Stimulated activated CD8-positive, alpha-beta memory T cell treated with anti-CD3 and anti-CD28 coated beads, Interleukin-7, amount 100 ng/mL, for 4 hours (primary cell): ENCODE data around the gene ANKRD39.
A peak's percentile ranks its signal among the peaks of the same experiment; 100 is the strongest.
"Not testable (repeated sequence)": the region's sequence is repeated elsewhere in the genome, so short reads cannot be mapped to it uniquely, and the experiment has no call there.

ENCODE experiments used
- DNase-seq, 2 donors: peaks; one replicate each; pipeline ENCODE4 v3.0.0-alpha.2; 2020; ENCODE audit warnings: low read depth in 2 of 2

Gene ANKRD39

DNA sequence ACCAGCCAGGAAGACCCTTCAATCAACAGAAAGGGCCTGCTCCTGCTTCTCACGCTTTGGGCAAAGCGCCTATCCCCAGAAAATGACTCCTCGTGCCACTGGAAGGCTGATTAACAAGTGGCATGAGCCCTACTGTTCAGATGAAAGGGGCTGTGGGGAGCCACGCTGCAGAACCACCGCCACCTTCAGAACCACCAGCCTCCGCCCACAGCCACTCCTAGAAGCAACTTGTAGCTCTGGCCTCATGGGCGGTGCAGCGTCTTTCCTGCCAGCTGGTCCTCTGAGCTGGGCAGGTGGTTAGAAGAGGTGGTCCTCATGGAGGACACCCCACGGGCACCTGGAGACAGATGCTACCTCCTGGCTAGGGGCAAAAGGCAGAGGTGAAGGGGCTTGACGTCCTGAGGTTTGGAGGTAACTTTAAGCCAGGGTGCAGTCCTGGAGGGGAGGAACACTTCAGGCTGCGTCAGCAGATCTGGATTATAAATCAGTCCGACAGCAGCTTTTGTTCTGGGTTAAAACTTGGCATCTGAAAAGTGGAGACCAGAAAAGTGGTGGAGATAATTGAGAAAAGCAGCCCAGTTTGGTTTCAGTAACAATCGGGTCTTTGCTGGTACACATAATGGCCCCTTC, 12.9 kb upstream of the ANKRD39 start:
- DNase-seq, result peak in 1 of 2 donors; percentile 65

DNA sequence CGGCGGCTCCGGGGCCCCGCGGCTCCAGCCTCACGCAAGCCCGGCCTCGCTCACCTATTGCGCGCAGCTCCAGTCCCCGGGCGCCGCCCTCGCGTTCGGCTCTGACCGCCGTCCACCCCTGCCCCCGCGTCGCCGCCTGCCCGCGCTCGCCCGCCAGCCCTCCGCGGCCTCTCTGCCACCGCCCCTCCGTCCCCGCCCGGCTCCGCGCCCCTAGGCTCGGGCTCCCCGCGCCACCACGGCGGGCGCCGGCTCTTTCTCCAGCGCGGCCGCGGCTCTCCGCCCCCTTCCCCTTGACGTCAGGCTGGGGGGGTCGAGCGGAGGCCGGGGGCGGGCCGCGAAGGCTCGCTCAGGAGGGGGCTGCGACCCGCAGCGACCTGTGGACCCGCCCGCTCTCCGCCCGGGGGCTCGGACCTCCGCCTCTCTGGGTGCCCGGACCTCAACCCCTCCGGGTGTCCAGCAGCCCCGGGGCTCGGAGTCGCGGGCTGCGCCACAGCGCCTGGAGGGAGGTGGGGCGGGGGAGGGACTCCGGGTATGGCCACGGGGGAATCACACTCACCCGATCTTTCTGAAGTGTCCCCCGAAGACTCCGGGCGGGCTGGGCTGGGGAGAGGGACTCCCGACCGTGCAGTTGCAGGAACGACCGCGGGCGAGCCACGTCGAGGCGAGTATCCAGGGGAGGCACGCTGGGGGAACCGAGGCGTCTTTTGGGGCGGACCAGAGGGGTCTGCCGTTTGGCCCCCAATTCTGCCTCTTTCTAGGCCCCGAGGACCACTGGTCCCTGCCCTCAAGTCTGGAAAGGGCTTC, 12.2 kb upstream of the ANKRD39 start, which contains the start of gene SEMA4C:
Gene SEMA4C (minus strand): TSS at position 259 of the 804 bp plus-strand sequence. CDS start 2,194 bp downstream, outside the sequence.
- DNase-seq, result peak in 1 of 2 donors; percentile 60

DNA sequence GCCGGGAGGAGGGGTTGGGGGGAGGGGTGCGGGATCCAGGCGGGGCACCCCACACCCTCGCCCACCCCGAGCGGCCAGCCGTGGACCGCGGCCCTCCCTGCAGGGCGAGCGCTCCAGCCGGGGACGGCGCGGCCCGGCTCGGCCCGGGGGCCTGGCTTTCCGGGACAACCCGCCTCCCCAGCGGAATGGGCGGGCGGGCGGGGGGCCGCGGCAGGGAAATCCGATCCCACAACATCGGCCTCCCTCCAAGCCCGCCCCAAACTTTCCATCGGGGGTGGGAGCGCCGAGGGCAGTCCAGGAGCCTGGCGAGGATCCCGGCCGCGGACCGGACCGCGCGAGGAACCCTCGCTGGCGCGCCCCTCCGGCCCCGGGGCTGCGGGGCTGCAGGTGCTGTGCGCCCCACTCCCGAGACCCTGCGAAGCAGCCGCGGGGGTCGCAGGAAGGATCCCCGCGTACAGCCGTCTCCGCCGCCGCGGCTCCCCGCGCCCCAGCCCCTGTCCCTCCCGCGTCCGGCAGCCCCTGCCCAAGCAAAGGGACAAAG, 11.5 kb upstream of the ANKRD39 start:
- no peak for DNase-seq

DNA sequence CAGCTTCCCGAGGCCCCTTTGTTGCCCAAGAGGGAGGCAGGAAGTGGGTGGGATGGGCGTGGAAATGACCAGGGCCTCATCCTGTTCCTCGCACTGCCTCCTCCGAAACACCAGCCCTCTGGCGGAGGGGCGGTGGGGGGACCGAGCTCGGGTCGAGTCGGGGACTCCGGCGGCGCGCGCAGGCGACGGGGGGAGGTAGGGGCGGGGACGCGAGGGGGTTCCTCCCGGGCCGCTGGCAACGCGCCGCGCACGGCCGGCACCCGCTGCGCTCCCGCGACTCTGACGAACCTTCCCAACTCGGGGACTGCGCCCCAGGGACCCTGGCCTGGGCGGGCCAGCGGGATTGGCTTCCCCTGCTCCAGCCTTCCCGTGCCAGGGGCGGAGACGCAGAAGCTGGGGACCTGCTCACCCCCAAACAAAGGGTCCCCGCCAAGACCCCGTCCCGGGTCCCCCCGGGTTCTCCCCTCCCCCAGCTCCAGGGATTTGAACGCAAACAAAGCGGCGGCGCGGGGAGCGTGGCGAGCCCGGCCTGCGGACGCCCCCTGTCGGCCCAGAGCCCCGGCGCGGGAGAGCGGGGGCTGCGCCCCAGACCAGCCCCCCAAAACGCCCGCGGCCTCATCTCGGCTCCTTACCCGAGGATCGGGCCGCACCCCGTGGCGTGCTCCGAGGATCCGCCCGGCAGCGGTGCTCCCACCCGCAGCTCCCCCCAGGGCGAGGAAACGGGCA, 10.9 kb upstream of the ANKRD39 start:
- DNase-seq, result peak in 1 of 2 donors; percentile 52

DNA sequence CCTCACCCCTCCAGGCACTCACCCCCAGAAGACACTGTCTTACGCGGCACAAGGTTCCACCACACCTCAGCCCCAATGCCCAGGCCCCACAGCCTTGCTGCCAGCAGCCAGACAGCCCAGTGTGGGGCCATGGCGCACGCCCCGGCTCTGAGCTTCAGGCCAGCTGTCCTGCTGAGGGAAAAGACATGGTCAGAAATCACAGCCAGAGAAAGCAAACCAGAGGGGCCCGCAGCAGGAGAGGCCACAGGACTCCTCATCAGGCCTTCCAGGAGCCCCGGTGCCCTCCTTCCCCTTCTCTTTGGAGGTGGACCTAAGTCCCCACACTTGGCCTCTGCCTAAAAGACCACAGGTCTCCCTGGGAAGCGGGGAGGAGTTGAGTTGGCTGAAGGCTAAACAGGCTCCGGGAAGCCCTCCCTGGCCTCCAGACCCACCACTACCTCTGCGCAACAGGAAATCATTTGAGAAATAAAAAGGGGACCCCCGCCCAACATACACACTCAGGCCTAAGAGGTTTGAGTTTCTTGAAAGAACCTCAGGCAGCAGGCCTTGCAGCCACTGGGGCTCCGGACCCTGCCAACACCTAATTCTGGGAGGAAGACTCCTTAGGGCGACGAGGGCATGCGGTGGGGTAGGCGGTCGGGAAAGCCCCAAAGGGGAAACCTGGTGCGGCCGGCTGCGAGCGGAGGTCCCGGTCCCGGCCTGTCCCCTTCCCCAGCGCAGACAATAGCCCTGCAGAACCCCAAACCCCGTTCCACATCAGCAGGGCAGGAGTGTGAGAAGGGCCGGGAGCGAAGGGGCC, 10.1 kb upstream of the ANKRD39 start:
- no peak for DNase-seq

DNA sequence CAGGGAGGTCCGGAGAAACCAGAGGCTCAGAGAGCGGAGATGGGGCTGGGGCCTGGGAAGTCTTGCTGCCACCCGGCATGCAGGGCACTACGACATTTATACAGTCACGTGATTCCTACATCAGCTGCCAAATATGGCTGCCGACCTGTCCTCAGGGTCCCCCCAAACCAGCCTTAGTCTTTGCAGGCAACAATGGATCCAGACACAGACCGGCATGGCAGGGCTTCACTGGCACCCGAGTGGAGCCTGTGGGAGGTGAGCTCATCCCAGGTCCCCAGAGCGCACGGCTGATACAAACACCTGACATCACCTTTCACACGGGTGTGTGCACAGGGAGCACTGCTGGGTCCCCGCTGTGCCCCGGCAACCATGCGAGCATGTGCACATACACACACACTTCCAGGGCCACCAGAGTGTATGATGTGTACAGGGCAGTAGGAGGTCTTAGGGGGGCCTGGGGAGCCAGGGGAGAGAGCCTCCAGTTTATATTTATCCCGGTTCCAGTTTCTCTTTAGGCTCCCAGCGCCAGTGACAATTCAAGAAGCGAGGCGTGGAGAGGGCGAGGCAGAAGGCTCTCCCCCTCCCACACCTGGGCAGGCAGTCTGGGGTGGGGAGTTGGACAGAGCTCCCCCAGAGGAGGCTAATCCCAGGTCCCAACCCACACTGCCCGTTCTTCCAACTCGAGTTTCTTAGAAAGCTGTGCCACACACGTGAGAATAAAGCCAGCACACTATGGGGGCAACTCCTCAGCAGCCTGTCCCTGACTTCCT, 9.4 kb upstream of the ANKRD39 start:
- DNase-seq, result no peak

DNA sequence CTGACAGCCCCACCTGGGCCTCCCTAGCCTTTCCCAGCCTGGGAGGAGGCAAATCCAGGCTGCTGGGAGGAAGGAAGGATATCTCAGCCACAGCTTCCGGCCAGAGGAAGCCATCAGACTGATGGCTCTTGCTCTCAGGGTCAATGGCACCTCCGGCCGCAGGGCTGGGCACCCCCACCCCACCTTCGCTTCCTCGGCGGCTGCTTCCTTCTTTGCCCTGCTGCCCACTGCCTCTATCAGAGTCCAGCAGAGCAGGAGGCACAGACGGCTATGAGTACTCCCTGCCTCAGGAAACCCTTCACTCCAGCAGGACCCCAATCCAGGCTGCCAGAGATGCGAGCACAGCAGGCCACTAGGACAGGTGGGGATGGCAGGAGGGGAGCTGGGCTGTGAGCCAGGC, 8.8 kb upstream of the ANKRD39 start:
- no peak for DNase-seq

DNA sequence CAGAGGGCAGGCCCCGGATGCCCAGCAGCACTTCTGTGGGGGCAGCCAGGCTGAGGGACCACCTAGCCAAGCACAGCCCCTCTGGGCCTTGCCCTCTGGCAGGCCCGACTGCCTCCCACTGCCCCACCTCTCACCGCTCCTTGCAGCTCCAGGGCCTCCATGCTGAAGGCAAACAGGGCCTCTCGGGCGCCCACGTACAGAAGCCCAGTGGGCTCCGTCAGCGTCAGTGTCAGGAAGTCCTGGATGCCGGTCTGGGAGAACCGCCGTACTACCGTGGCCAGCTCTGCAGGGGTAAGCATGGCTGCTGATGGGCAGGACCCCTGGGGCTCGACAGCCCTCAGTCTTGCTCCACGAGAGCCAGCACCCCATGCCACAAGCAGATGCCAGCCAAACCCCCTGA, 8.3 kb upstream of the ANKRD39 start:
- DNase-seq, result no peak

DNA sequence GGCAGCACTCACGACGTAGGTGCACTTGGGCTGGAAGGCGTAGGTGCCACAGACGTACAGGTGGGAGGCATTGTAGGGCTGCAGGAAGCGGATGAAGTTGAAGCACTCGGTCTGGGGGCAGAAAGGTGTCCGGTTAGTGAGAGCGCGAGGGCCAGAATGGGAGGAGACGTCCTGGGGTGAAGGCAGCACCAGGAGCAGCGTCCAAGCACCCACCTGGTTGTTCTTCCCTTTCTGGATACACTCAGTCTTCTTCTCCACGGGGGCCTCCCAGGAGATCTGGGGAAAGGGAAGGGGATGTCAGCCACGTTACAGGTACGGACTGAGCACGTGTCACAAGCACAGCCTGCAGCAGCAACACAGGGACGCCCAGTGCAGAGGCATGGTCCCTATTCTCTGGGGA, 7.8 kb upstream of the ANKRD39 start:
- DNase-seq, result no peak

DNA sequence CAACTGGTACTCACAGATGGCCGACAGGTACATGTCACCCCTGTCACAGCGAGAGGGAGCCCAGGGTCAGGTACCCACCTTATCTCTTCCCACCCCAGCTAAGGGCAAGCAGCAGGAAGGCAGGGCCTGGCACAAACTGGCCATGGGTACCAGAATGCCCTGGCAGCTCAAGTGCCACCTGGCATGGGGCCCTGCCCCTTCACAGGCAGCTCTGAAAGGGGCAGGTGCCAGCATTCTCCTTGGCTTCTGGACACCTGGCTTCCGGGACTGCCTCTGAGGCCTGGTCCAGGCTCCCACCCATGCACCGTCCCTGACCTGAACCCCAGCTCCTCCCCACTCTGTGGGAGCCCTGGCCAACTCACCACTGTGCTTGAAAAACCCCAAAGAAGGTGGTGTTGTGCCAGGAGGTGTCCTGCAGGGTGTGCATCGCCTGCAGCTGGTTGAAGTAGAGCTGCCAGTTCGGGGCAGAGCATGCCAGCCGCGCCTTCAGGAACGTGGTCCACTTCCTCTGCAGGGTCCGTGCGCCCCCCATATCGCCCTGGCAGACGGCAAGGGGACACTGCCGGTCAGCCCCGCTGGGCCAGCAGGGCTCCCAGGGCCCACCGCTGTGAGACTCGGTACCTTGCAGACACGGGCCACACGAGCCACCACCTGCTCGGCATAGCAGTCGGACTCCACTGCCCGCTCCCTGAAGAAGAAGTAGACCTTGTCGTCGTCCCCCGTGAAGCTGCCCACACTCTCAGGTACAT, 6.7 kb upstream of the ANKRD39 start:
- DNase-seq, result no peak

DNA sequence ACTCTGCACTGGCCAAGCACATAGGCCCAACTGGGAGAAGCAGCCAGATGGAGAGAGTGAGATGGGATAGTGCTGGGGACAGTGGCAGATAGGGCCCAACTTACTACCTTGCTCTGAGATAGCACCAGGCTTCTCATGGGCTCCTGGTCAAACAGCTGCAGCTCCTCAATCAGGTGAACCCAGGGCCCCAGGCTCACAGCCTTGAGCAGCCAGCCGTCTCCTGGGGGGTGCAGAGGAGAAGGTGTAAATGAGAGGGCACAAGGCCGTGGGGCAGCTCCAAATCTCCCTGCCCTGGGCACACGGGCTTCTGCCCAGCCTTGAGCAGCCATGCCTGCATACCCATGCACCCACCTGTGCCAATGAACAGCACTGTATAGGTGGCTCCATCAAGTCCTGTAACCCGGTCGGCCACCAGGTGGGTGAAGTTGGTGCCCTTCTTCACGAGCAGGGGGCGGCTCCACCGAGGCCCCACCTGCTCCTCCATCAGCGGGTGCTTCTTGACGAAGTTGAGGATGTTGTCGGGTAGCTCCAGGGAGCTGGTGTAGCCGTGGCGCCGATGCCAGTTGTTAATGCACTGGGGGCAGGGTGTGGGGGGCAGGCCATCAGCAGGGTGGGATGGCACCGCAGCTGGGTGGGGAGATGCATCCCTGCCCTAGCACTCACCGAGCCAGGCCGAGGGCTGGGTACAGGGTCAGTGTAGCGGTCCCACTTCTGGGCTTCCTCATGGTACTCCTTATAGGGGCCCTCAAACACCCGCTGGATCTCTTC, 5.9 kb upstream of the ANKRD39 start:
- no peak for DNase-seq

DNA sequence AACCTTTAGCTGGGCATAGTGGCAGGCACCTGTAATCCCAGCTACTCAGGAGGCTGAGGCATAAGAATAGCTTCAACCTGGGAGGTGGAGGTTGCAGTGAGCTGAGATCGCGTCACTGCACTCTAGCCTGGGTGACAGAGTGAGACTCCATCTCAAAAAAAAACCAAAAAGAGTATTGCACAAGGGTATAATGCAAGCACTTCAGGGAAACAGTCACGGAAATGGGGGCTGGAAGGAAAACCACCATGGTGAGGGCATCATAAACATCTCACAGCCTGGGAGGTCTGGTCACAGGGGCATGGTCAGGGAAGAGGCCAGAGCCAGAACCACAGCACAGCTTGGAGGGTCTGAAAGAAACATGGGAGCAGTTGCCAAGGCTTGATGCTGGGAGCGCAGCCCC, 5.2 kb upstream of the ANKRD39 start:
- DNase-seq, result not testable (repeated sequence)

DNA sequence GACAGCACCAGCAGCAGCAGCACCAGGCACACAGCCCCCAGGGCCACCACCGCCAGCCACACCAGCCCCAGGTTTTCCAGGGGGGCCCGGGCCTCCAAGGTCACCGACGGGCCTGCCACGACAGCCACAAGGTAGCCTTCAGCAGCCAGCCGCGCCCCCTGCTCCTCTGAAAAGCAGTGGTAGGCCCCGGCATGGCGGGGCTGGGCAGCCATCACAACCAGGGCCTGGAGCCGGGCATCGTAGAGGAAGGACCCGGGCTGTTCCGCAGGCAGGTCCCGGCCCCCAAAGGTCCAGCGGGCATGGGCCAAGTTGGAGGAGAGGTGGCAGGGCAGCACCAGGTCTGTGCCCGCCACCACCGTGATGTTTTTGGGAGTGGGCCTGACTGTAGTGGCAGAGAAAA, 3.3 kb upstream of the ANKRD39 start:
- no peak for DNase-seq

DNA sequence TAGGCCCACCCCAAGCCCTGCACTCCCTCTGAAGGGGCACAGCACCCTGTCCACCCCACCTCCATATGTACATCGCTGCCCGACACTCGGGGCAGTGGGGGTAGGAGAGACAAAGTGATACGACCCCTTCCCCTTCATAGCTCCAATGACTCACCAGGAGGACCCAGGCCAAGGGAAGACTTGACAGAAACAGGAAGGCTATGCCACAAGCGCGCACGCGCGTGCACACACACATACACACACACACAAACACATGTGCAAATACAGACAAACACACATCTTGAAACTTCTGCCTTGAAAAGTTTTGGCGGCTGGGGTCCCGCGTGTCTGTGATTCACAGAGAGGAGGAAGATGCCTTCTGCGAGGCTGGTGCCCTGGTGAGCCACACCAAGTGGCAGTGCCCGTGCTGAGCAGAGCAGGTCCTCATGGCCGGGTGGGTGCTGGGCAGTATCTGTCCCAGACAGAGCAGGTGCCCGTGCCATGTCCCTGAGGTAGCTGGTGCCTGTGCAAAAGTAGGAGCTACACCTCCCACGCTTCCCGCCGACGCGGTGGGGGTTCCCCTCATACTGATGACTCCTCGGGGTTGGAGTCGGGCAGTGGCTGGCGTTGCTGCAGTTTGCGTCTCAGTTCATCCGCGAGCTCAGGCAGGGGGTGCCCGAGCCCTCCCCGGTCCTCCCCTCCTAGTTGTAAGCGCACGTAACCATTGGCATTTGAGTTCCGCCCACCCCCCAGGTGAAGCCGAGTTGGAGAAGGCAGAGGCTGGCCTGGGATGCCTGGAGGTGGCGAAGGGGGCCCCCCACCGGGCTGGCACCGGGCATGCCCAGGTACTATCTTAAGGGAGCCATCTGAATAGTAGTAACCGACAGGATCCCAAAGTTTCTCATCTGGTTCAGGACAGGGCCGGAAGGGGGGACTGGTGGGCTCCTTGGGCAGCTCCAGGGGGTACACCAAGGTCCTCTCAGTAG, 2.5 kb upstream of the ANKRD39 start:
- DNase-seq, result no peak

DNA sequence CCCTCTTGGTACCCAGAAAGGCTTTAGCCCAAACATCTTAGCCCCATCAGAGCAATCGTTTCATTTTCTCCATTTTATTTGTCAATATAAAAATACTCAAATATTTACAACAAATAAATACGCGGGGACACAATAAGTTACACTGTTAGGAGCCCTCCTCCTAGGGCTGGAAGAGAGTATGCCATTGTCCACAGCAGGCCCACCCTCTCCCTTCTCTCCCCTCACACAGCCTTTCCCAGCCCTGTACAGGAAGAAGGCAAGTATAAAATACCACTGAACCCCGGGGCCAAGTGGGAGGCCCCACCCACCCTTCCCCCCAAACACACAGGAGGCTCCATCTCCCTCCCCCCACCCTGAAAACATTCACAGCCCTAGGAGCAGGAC, 1.9 kb upstream of the ANKRD39 start:
- DNase-seq, result no peak

DNA sequence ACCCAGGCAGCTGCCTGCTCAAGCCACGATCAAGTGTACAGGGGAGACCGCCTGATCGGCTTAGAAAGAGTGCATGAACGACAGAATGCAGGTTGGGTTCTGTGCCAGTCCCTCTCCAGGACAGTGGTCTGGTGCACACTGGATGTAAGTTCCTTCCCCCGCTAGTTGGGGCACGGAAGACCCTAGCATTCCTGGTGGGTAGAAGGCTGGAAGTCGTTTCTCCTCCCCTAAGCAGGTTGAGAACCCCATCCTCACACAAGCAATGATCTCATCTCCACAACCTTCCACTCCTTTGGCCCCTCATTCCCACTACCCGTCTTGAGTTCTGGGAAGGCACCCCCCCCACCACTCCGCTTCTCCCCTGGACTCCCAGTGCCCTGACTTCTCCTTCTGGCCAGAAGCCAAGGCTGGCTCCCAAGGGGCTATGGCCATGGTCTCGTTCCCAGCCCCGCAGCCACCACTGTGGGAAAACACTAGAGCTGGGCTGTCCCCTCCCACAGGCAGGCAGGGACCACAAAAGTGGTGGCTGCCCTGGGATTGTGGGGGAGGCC, 1.4 kb upstream of the ANKRD39 start:
- no peak for DNase-seq

DNA sequence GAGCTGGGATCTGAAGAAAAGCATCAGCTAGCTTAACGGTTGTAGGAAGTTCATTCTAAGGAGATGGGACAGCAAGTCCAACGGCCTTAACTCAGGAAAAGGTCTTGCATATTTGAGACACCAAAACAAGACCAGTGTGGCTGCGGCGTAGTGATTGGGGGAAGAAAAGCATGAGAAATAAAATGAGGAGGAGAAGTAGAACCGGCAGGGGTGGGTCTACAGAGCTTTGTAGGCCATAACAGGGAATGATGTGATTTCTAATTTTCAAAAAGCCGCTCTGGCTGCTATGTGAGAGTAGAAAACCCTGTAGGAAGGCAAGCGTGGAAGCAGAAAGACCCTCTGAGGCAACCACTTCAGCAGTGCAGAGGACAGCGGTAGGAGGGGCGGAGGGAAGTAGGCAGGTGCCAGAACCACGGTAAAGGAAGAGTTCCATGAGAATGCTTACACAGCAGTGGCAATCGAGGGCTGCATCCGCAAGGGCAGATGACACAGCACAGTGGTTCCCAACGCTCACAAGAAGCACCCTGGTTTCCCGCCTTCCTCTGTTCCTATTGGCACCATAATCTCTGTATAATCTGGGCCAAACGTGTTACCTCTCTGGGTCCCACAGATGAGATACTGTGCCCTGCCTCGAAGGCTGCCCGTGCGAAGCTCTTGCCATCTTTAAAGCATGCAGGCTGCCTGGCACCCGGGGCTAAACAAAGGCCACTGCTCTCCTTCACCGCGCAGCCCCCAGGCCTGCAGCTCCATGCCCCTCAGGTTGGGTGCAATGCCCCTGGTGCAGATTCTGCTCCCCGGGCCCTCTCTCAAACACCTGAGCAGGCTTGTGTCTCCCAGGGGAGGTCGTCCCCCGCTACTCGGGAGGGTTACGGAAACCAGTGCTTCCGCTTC, 795 bp downstream of the ANKRD39 start:
- DNase-seq, result no peak
